Femur (tissue), 1 donor: ENCODE results near the gene NFATC1.
A peak's percentile ranks its signal among the peaks of the same experiment; 100 is the strongest.

Experiments
- DNase-seq: peaks from one replicate; pipeline ENCODE4 v3.0.0-alpha.2; 2017

The NFATC1 gene

DNA sequence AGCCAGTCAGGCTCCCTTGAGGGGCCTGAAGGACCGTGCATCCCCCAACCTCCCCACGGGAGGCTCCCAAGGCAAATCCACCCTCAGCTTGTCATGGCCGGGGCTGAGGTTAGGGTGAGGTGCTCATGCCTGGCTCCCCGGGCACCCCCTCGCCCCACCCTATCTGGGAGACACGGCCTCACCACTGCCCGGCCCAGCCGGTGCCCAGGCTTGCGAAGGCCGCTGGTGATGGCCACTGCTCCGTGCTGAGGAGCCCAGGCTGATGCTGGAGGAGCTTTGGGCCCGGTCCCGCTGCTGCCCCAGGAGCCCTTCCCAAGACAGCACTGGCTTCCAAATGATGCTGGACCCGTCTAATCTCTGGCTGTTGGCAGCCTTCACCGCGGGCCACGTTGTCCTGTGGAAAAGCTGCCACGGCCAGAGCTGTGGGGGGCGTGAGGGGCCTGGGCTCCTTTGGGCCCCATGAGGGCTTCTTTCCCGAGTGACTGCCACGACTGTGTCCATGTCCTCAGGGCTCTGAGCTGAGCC is 148.2 kb downstream of the NFATC1 start:
- no peak for DNase-seq

DNA sequence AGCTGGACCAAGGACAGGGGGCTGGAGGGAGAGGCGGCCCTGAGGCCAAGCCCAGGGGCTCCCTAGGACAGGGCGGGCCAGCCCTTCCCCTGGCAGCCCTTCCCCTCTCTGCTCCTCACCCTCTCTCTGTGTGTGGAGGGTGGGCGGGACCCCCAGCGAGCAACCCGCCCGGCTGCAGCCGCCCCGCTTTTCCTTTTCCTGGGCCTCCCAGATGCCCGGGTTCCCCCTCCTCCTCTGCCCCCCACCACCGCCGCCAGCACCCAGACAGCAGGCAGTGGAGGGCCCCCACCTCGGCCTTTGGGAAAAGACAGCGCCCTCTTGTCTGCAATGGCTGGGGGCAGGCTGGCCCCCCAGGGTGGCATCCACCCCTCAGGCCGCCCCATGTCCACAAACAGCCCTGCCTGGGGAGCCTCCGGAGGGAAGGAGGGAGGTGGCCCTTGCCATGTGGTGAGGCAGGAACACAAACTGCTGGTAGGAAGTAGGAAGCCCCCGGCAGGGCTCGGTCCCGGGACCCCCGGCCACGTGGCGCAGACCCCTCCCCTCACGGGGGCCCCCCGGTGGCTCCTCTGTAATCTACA is 148.7 kb downstream of the NFATC1 start:
- DNase-seq = peak; percentile 19

DNA sequence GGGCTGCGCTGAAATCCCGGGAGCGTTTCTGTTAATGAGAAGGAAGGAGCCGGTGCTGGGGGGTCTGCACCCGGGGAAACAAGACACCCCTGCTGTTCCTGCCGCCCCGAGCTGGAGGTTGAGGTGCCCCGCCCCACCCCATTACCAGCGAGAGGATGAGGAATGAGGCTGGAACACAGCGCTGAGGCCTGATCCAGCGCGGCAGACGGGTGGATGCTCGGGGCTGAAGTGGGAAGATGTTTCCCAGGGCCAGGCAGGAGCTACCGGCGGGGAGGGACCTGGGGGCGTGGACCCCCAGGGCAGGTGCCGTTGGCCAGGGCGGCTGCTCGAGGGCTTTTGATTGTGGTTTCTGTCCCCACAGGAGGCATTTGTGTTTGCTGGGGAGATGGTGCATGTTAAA is 149.5 kb downstream of the NFATC1 start:
- DNase-seq = peak; percentile 9

DNA sequence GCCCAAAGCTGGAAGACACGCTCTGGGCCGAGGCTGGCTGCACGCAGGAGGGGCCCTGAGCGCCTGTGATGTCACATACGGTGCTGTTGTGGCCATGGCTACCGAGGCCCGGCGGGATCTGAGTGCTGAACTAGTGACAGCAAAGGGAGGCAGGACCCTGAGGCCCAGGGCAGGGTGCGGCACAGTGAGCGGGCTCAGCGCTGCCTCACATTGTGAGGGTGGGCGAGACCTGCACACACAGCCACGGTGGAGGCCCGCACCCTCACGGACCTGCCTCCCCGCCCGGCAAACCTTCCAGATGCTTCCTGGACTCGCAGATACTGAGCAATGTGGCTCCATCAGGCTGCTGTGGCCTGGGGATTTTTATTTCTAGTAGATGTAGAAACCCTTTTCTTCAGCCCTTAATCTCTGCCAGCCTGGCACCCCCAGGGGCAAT is 150.0 kb downstream of the NFATC1 start:
- peak; percentile 15 for DNase-seq

DNA sequence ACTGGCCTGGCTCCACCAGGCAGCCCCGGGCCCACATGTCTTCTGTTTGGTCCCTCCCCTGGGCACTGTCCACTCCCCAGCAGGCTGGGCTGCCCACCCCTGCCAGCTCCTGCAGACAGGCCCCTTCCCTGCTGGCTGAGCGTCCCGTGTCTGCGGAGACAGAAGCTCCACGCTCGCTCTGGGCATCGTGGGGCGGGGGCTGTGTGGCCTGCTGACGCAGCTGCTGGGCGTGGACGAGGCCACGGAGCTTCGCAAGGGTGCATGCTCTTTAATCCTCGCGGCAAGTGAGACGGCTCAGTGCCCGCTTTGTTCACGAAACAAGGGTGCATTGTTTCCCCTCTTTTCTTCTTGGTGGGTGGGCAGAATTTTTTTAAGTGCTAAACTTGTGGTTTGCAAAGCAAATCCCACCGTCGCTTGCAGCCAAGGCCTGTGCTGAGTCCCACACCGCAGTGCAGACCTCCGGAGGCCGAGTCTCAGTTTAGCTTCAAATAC is 151.1 kb downstream of the NFATC1 start:
- peak; percentile 38 for DNase-seq

DNA sequence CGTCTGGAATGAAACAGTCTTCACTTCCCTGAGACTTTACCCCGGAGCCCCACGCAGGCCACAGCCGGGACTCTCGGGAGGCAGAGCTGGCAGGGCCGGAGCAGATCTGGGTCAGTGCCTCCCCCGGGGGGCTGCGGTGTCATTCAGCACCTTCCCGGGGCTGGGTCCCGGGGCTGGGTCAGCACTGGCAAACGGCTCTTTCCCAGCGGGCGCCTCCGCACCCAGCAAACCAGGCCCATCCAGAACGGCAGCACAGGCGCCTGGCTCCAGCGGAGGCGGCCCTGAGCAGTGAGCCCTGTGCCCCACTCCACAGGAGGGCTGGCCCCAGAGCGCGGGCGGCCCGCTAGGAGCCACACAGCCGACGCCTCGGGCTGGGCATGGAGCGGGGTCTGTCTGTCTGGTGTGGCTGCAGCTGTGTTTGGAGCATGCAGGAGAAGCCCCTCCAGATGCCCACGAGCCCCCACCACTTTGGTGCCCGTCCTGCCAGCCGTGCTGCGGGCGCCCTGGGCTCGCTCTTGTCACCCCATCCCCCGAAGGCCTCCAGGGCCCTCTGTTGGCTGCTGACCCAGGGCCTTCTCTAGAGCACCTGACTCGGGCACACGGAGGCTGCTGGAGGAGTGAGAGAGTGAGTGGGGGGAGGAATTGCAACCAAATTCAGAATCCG is 151.8 kb downstream of the NFATC1 start:
- DNase-seq = peak; percentile 29

DNA sequence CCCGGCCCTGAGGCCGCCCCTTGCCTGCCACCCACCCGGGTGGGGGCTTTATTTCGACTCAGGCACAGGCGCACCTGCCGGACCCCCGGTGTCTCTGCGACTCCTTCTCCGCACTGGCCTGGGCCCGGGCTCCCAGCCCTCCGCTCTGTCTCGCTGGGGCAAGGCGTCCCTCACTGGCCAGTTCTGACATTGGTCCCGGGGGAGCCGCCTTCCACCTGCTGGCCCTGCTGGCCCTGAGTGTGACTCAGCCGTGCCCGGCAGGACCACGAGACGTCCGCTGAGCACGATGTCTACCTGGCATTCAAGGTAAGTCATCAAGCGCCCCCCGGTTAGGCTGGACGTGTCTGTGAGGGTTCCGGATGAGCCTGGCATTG is 152.3 kb downstream of the NFATC1 start:
- DNase-seq = peak; percentile 14

DNA sequence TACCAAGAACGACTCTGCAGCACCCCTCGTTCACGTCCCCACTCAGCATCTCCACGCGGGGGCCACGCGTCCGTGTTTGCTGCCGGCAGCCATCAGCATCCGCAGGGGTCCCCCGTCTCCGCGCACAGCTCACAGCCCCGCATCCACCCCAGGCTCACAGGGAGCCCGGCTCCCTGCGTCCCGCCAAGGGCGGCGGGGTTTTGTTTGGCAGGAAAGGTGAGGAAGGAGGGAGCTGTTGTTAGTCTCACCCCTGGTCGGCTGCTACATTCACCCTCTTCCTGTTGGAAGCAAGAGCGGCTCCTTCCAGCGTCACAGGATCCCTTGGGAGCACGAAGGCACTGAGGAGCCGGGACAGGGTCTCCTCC is 152.9 kb downstream of the NFATC1 start:
- no peak for DNase-seq

DNA sequence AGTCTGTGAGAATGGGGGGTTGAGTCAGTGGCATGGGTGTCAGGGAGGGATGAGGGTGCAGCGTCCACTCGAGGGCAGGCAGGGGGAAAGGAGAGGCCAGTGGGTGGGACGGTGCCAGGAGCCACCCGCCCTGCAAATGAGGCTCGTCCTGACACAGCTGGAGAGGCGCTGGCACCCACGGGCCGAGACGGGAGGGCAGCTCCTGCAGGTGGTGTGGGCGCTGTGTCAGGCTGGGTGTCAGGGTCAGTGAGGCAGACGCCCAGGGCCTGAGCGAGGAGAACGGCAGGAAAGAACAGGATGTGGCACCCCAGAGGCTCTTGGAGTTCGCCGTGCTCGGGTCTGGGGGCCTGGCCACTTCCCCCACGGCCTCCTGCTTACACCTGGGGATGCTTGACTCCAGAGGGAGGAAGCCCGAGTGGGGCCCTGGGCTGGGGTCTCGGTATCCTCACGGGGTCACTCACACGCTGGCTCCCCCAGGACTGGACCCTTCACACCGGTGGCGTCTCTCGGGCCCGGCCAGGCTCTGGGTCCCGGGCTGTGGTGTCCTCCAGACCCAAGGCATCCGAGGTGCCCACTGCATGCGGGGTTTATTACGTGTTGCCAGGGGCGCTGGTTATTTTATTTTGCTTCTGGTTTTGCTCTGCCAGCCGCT is 153.4 kb downstream of the NFATC1 start:
- DNase-seq = peak; percentile 13

DNA sequence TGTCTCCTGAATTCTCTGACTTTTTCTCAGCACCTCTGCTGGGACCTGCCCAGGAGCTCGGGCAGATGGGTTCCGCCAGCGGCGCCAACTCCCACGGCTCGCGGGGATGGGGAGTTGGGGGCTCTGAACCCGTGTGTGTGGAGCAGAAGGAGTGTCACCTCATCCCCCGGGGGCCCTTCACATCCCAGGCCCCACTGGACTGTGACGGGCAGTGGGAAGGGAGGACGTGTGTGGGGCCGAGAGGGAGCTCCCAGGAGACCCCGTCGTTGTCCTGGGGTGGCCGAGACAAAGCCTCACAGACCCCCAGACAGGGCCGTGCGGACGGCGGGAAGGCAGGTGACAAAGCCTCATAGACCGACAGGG is 153.9 kb downstream of the NFATC1 start:
- no peak for DNase-seq

DNA sequence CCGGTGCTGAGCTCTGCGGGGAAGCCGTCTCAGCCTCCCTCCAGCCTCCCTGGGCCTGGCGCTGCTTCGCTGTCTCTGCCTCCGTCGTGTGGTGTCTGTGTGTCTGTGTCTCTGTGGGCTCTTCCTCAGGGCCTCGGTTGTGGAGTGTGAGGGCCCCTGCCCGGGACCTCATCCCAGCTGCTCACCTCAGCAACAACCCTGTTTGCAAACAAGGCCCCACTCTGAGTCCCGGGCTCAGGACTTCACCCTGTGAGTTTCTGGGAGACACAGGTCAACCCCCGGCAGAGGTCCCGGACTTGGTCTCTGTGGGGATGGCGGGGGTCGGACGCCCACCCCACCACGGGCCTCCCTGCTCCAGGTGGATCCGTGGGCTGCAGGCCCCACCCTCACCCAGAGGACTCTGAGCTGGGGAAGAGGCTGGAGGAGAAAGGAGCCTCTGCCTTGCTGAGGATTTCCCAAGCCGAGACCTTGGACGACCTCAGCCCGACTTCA is 156.5 kb downstream of the NFATC1 start:
- DNase-seq = peak; percentile 15

DNA sequence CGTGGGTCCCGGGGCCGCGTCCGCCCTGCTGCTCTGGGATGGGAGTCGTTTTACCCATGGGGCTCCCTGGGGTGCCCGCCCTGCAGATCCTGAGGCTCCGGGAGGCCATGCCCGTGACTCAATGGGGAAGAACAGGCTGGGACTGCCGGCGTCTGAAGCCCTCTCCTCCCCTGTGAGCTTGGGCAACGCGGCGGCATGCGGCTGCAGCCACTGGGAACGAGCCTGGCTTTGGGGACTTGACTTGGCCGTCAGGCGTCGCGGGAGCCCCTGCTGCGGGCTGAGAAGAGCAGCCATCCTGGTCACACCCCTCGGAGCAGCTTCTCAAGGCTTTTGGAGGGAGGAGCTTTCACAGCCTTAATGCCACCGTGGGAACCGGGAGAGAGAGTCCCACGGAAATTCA is 157.0 kb downstream of the NFATC1 start:
- peak; percentile 16 for DNase-seq

DNA sequence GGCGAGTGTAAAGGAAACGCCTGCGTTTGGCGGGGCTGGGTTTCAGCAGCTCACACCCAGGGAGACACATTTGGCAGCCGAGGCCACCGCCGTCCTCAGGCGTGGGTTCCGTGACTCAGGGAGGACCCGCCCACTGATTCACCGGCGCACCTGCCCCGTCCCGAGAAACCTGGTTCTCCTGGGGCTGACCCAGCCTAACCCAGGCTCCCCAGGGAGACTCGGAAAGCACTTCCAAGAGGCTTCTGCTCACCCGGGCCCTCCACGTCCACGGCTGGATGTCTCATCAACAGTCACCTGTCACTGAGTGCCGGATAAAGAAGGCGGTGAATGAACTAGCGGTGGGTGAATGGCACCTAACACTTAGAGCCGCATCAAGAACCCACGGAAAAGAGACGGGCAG is 157.4 kb downstream of the NFATC1 start:
- DNase-seq = peak; percentile 22

DNA sequence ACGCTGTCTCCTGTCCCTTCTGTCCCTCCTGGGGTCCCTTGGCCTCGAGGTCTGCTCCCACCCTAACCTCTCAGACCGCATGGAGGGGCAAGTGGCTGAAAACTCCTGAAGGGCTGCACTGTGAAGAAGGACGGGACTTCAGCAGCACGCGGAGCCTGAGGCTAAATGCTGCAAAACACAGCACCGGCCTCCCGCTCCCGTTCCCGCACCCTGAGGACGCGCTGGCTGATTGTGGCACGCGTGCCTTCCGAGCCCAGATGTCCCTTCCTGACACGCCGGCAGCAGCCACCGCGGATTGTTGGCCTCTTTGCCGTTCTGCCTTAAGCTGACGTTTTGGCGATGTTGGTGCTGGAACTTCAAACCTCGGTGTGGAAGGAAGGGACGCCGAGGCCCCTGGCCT is 158.0 kb downstream of the NFATC1 start:
- DNase-seq = peak; percentile 13

DNA sequence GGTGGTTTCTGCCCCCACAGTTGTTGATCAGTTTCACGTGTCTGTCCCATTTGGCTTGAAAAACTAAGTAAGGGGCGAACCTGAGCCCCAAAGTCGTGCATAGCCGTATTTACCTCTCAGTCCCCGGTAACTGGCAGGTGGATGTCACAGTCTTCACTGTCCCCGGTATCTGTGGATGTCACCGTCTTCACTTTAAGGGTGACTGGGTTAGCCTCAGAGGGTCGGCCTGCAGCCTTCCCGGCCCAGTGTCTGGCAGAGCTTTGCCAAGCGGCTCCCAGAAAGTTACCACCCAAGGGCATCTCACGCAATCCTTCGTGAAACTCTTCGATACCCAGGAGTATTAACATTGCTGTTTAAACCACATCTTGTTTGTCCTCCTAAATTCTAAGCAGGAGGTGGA is 158.6 kb downstream of the NFATC1 start:
- DNase-seq = no peak

DNA sequence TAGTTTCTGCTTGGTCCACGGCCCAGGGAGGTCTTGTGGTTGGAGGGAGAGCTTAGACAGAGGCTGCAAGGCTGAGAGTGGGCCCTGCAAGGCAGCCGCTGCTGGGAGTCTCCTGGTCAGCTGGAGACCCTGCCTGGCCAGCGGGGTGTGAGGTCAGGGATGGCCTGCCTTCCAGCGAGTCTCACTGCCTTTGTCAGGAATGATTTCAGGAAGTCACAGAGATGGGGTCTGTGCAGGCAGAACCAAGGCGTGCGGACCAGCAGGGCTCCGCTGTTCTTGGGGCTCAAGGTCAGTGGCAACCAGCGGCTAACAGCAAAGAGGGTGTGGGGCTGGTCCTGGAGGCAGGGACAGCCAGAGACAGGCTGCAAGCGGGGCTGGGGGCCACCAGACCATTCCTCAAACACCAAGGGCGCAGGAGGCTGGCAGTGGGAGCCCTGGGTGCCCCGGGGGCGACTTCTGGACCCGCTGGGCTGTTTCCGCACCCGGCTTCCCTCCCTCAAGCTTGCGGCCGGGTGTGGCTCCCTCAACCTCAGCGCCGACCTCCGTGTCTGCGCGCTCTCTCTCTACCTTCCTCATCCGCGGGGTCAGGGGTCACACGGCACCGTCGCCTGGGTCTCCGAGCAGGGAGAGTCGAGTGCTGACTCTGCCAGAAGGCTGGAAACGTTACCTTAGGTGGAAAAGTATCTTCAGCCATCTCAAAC is 159.4 kb downstream of the NFATC1 start:
- DNase-seq = peak; percentile 9

DNA sequence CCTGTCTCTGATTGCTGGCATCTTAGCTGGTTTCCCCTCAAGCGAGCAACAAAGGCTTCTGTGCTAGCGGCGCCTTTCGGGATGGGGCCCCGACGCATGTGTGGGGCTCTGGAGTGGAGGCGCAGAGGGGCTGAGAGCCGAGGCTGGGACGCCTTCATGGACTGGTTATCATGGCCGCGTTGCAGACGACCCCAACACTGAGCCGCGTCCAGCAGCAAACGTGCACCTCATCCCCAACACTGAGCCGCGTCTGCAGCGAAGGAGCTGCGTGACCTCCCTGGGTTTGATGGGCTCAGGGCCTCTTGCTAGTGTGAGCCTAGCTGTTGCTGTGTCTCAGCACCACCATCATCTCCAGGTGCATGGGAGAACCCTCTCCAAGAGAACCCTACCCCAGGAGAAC is 160.2 kb downstream of the NFATC1 start:
- peak; percentile 10 for DNase-seq

DNA sequence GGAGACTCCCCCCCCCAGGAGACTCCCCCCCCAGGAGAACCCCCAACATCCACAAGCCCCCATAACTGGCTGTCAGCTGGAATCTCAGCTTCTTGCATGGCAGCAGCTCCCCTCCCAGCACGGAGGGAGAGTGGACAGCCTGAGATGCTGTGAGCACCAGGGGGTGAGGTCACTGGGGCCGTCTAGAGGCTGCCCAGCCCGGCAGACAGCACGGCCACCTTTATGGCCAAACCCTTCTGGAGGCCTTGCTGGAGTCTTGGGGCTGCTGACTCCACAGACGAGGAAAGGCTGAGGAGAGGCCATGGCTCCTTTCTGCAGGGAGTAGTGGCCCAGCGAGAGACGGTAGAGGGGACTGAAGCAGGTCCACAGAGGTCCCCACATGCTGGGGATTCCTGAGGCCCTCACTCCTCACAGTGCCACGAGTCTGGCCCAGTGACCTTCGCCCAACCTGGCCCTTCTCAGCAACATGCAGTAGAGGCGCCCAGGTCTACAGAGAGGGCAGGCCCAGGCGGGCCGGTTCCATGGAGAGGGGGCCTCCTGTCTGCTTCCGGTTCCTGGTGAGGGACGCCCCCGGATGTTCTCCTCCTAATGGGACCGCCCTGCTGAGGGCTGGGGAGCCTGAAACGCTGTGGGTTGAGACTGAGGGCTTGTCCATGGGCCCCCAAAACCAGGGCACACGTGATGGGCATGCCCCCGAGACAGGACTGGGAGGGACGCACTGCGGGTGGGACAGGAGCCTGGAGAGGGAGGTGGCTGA is 161.3 kb downstream of the NFATC1 start:
- DNase-seq = peak; percentile 8

DNA sequence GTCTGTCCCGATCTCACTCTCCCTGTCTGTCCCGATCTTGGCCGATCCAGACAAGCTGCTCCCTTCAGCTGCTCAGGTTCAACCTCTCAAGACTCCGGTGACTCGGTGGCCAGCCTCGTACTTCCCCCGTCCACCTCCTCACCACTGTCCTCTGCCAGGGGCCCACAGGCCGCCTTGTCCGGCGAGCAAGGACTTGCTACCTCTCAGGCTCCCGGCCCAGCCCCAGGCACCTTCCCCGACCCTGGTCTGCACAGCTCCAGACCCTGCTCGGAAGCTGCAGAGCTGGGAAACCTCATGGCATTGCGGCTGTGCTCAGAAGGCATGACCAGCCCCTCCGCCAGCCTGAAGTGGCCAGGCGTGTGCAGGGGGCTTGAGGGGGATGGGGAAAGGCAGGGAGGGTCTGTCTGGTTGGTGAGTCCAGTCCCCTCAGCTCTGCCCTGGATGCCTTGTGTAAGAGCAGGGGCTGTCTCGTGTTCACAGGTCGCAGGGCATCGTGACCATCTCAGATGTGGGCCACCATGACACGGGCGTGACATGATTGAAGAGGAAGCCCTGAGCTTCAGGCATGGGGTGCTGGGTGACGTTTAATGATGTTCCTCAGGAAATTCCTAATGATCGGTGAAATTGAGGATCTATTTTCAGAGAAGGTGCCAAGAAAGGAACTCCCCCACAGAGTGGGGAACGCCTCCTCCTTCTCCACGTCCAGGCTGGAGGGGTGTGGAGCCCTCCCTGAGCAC is 162.6 kb downstream of the NFATC1 start:
- peak; percentile 11 for DNase-seq

DNA sequence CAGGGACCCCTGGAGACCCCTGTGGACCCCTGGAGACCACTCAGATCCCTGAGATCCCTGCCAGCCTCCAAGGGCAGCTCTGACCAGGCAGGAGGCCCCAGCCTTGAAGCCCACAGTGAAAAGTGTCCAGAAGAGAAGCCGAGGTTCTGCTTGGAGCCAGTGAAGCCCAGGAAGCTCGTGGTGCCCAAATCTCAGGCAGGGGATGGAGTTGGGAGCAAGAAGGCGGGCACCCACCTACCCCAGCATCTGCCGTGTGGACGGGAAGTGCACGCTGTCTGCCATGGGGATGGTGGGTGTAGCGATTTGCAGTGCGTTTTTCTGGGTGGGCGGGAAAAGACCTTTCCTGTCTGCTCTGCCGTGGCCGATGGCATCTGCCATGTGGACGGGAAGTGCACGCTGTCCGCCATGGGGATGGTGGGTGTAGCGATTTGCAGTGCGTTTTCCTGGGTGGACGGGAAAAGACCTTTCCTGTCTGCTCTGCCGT is 163.2 kb downstream of the NFATC1 start:
- peak; percentile 9 for DNase-seq

DNA sequence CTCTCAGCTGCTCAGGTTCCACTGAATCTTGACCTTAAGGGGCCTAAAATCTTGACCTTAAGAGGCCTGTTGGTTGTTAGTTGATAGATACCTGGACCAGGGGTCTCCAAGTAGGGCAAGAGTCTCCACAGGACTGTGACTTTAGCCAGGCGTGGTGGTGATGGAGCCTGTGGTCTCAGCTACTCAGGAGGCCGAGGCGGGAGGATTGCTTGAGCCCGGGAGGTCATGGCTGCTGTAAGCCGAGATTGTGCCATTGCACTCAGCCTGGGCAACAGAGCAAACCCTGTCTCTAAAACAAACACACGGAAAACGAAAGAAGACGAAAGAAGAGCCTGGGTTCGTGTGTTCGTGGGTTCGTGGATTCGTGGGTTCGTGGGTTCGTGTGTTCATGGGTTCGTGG is 163.7 kb downstream of the NFATC1 start:
- no peak for DNase-seq
